HG02938 (cell line): ENCODE results near the gene PPP1R18.

ENCODE experiments used
- ATAC-seq: cut with Tn5 transposase; IDR thresholded peaks from one replicate; pipeline ENCODE4 v1.9.1; 2021; ENCODE audit warnings: mild to moderate bottlenecking, moderate library complexity; ENCODE audit not compliant: unreplicated experiment

The PPP1R18 gene

GRCh38 chr6:30689022-30689865 lies 2.8 kb upstream of the PPP1R18 start:
- no peak for ATAC-seq

DNA sequence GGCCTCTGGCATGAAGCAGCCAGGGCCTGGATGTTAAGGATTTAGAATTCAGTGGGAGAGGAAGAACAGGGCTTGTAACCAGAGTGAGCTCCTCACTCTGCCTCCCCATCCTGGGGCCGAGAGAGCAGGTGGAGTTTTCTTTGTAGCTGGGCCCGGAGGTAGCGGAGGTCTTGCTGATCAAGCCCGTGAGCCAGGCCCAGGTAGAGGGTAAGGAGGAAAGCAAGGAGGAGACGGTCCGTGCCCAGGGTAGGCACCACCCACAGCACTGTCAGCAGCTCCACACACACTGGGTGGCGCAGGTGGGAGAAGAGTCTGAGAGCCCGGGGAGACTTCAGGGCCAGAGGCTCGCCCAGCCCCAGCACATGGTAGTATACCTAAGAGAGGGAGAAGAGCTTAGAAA lies 2.1 kb upstream of the PPP1R18 start:
- no peak for ATAC-seq

- ATAC-seq = no peak
Observed at GRCh38 chr6:30687659-30688431, 1.4 kb upstream of the PPP1R18 start.

GRCh38 chr6:30686908-30687658 lies 638 bp upstream of the PPP1R18 start:
- ATAC-seq = peak; percentile 41

- no peak for ATAC-seq
Observed at GRCh38 chr6:30685157-30686008, 1.1 kb downstream of the PPP1R18 start.

DNA sequence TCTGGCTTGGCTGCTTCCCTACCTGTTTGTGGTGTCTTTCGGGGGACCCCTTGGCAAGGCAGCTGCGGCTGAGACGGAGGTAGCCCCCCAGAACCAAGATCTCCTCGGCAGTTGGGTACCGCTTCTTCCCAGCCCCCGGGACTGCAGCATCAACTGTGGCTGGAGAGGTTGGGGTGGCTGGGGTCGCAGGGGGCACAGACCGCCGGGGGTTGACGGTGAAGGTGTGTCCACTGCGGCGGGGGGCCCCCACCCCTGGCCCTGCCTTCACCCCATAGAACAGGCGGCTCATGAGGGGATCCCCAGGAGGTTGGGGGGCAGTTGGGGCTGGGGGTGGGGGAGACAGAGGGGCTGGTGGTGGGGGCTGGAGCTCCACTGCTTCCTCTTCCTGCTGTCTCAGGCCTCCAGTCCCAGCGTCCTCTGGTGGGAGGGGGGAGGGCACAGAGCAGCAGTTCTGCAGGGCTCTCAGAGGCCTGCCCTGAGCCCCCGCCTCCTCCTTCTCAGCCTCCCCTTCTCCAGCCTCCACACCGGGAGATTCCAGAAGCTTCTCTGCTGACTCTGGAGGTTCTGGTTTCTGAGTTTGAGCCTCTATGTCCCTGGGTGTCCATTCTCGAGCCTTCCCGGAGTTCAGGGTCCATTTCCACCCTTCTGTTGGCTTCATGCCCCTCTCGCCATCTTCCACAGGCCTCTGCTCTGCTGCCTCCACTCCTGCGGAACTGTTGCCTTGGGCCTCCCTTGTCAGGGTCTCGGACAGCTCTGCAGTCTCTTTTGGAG lies 1.9 kb downstream of the PPP1R18 start:
- no peak for ATAC-seq

DNA sequence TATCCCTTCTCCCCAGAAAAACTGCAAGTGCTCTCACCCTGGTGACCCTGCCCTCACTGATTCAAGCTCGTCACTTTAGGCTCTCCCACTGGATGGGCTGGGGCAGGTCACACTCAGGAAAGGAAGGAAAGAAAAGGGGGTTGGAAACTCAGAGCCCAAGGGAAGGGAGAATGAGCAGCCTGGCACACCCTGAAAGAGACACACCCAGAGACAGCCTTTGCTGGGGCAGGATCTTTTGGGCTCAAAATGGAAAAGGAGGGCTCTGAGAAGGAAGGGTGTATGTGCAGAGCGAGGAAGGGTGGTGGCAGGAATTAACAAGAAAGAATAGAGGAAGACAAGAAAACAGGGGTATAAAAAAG lies 2.5 kb downstream of the PPP1R18 start:
- ATAC-seq = no peak

GRCh38 chr6:30683183-30683979 lies 3.1 kb downstream of the PPP1R18 start:
- no peak for ATAC-seq

DNA sequence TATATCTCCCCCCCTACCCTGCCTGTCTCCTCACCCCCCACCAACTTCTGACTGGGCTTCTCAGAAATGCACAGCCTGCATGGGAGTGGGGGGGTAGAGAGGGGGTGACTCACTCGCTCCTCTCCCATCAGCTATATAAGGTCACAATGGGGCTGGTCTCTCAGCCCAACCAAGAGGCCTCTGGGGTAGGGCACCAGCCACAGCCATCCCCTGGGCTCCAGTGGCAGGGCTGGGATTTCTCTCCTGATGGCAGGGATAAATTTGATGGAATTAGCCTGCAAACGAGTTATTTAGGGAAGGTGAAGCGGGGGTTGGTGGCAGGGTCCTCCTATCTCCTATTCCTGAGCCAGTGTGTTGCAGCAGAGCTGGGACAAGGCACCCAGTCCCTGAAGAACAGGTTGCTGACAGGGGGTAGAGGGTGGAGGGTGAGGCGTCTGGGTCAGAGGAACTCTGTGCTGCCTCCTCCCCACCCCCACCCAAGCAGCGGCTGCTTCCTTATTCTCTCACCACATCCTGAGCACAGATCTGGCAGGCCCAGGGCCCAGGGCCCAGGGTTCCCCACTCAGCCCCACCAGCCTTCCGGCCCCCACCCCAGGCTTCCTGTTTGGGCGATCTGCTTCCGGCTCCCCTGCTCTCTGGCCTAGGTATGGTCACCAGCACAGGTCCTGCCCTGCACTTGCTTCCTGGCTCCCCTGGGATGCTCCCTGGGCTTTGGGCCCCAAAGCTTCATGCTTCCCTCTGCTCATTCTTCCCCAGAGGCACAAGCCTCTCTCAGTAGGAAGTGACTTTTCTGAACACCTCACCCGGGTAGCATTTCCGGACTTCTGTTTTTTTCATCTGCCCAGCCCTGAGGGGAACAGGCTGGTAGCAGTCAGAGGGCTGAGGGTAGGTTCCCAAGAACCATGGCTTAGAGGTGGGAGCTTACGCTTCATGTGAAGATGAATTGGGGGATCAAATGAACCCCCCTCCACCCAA lies 4.0 kb downstream of the PPP1R18 start:
- ATAC-seq = no peak

GRCh38 chr6:30681766-30682142 lies 4.7 kb downstream of the PPP1R18 start:
- ATAC-seq = no peak

GRCh38 chr6:30679765-30680535 lies 6.5 kb downstream of the PPP1R18 start:
- ATAC-seq = no peak

GRCh38 chr6:30678964-30679726 lies 7.3 kb downstream of the PPP1R18 start:
- no peak for ATAC-seq

DNA sequence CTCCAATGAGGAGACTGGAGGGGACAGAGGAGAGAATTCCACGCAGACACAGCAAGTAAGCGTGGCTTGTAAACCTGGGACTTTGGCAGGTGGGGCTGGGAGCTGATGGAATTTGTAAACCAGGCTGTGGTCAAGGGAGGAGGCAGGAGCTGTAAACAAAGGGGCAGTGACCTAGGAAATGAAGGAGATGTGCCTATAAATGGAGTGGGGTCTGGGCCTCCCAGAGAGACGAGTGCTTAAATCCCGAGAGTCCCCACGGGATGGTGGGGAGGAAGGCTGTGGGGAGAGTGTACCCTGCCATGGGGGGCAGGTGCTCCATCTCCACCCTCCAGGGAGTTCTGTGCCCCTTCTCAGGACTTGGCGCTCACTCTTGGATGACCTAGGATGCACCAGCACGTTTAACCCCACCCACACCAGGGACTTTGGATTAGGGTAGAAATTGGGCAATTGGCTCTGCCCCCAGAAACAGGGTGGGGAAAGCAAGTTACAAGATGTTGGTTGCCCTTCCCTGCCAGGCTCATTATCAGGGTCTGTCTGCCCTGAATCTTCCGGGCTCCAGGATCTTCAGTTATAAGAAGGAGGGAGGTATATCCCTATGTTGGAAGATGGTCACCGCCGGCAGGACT lies 9.7 kb downstream of the PPP1R18 start:
- ATAC-seq = no peak

GRCh38 chr6:30672445-30673253 lies 13.8 kb downstream of the PPP1R18 start, which contains the start of gene DHX16:
Gene DHX16 (minus strand): TSS chr6:30673006. CDS start chr6:30672841, 165 bp downstream.
- ATAC-seq = peak; percentile 69
